GM10266 (cell line): ENCODE measurements around the gene SOAT2.

Experiments used
- DNase-seq: peaks from one replicate; pipeline ENCODE4 v3.0.0; 2012; ENCODE audit errors: extremely low spot score
- CTCF ChIP-seq: IDR thresholded peaks from 2 replicates; pipeline ENCODE4 v1.5.1; 2012; ENCODE audit warnings: mild to moderate bottlenecking, low read depth; ENCODE audit not compliant: control insufficient read depth, insufficient read depth; ENCODE audit errors: missing control alignments

SOAT2 gene

GRCh38 chr12:53078425-53079225 is 24.7 kb upstream of the SOAT2 start:
- DNase-seq: no peak
- TF ChIP-seq CTCF: no peak

GRCh38 chr12:53079226-53080117 is 23.8 kb upstream of the SOAT2 start, which contains the start of gene SPRYD3:
Gene SPRYD3 (minus strand): TSS chr12:53079390. CDS start chr12:53079333, 57 bp downstream.
- peak; percentile 100 for DNase-seq
- TF ChIP-seq CTCF: no peak

- no peak for TF ChIP-seq CTCF
- DNase-seq: no peak
Measured at GRCh38 chr12:53082637-53083175, 20.6 kb upstream of the SOAT2 start.

GRCh38 chr12:53086361-53086760 is 16.9 kb upstream of the SOAT2 start:
- no peak for DNase-seq
- TF ChIP-seq CTCF: no peak

GRCh38 chr12:53090105-53090504 is 13.2 kb upstream of the SOAT2 start:
- TF ChIP-seq CTCF: no peak
- DNase-seq: no peak

DNA sequence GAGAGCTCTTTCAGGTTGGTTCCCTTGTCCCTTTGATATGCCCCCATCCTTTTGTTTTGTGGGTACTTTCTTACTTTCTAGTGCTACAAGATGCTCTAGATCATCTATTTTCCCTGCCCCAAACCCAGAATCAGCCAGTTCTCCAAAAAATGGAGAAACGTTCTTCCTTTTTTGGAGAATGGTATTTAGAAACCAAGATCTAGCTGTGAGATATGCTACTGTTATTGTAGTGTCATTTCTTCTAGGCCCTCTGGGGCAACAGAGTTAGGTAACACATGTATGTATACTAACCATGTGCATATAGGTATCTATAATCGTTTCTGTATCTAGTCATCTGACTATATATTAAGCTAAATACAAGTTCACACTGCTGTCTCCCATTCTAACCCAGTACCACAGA is 12.7 kb upstream of the SOAT2 start:
- no peak for DNase-seq
- no peak for TF ChIP-seq CTCF
